Endothelial cell of umbilical vein (primary cell): ENCODE results near the gene RUFY3. TPM values are rescaled to one million over a fixed set of nuclear protein-coding genes. Genes with fewer than 3 reads are reported as not detected.

Experiments used
- BruUV-seq: library from RNA; stranded (reverse); fragments of 400-500 nt; replicated peaks from 2 replicates; lab custom pipeline; 2021; lab: Mats Ljungman, UMichigan
- CTCF ChIA-PET: fragments of 300-600, 350-600 bp; sonication (Branson Sonifier 250); formaldehyde crosslinking; loops from one replicate; lab custom pipeline; 2021; ENCODE audit warnings: antibody characterized with exemption, inconsistent platforms; lab: Charles Lee
- POLR2A ChIA-PET: fragments of 300-600, 350-600 bp; sonication (Branson Sonifier 250); formaldehyde crosslinking; loops from one replicate; lab custom pipeline; 2021; ENCODE audit warnings: antibody characterized with exemption, inconsistent platforms; lab: Charles Lee
- DNase-seq: peaks from one replicate; pipeline ENCODE4 v3.0.0-alpha.2; 2011; ENCODE audit warnings: low read depth, low spot score
- FAIRE-seq: peaks from 2 replicates; lab custom pipeline; 2011; peaks lifted over from hg19 to GRCh38; lab: Jason Lieb, UNC
- H2AFZ ChIP-seq: 2 replicates; pipeline ENCODE4 v1.6.0; 2012; ENCODE audit warnings: low read depth, low read length, control low read depth, inconsistent platforms
- H3K27ac ChIP-seq: 2 replicates; pipeline ENCODE4 v1.5.1; 2011; ENCODE audit warnings: low read depth, mild to moderate bottlenecking, control low read depth, low read length, moderate library complexity; ENCODE audit not compliant: insufficient read depth
- H3K27me3 ChIP-seq, 2 experiments: 2 replicates each; pipeline versions ENCODE4 v1.6.0 to v1.6.1; 2011; ENCODE audit warnings: low read length in 2 of 2, mixed read lengths in 1 of 2; ENCODE audit not compliant: control insufficient read depth in 2 of 2, insufficient read depth in 2 of 2
- H3K36me3 ChIP-seq, 2 experiments: 2 replicates in 1 of 2; 3 replicates in 1 of 2; pipeline ENCODE4 v1.5.1; 2011; ENCODE audit warnings: low read length in 2 of 2, mild to moderate bottlenecking in 1 of 2, moderate library complexity in 1 of 2; ENCODE audit not compliant: control insufficient read depth in 2 of 2, insufficient read depth in 2 of 2; ENCODE audit errors: extremely low read depth in 1 of 2
- H3K4me1 ChIP-seq: 3 replicates; pipeline ENCODE4 v1.5.1; 2011; ENCODE audit warnings: mild to moderate bottlenecking, low read length; ENCODE audit not compliant: control insufficient read depth, insufficient read depth; ENCODE audit errors: extremely low read depth
- H3K4me2 ChIP-seq: 2 replicates; pipeline ENCODE4 v1.6.1; 2011; ENCODE audit warnings: low read length, control low read depth, mixed read lengths; ENCODE audit not compliant: insufficient read depth
- H3K4me3 ChIP-seq, 3 experiments: fragments of 200-600 bp in 1 of 3; sonication (generic), shearing (Covaris generic) in 1 of 3; replicated peaks in 1 of 3; 2 replicates each; pipeline ENCODE4 v1.5.1; 2011 to 2016; ENCODE audit warnings: control low read depth in 3 of 3, low read length in 3 of 3, mild to moderate bottlenecking in 2 of 3, inconsistent platforms in 1 of 3, low read depth in 1 of 3, moderate library complexity in 1 of 3; ENCODE audit not compliant: insufficient read depth in 1 of 3
- H3K79me2 ChIP-seq: 2 replicates; pipeline ENCODE4 v1.6.0; 2012; ENCODE audit warnings: low read length, inconsistent platforms; ENCODE audit not compliant: control insufficient read depth, insufficient read depth
- H3K9ac ChIP-seq: replicated peaks from 2 replicates; pipeline ENCODE3; 2011; ENCODE audit warnings: low read length, control low read depth; ENCODE audit not compliant: insufficient read depth; ENCODE audit errors: extremely low read depth
- H3K9me1 ChIP-seq: replicated peaks from 3 replicates; pipeline ENCODE4 v1.6.0; 2011; ENCODE audit warnings: mild to moderate bottlenecking, low read length; ENCODE audit not compliant: control insufficient read depth, insufficient read depth; ENCODE audit errors: extremely low read depth
- H3K9me3 ChIP-seq: replicated peaks from 2 replicates; pipeline ENCODE4 v1.5.1; 2012; ENCODE audit warnings: low read length, inconsistent platforms; ENCODE audit not compliant: control insufficient read depth, insufficient read depth
- H4K20me1 ChIP-seq: replicated peaks from 2 replicates; pipeline ENCODE3; 2011; ENCODE audit warnings: mild to moderate bottlenecking, low read length; ENCODE audit not compliant: control insufficient read depth, insufficient read depth; ENCODE audit errors: extremely low read depth
- GATA2 ChIP-seq: IDR thresholded peaks from 2 replicates; pipeline ENCODE4 v1.7.0; 2011; ENCODE audit warnings: low read depth, mild to moderate bottlenecking, moderate library complexity, mixed read lengths, low read length; ENCODE audit not compliant: insufficient read length, insufficient read depth
- MAX ChIP-seq: IDR thresholded peaks from 2 replicates; pipeline ENCODE4 v1.6.1; 2011; ENCODE audit not compliant: insufficient read depth, insufficient read length
- dilution Hi-C: fragments of 300-500 bp; cut with MboI; formaldehyde crosslinking; loops from one replicate; pipeline ENCODE4 v1.15.0; 2019; ENCODE audit warnings: low sequenced_read_pairs; ENCODE audit not compliant: extremely low pct_ligation_motif_present
- intact Hi-C: fragments of 100-400 bp; cut with micrococcal nuclease; formaldehyde crosslinking; loops from one replicate; pipeline ENCODE4 v1.10.0; 2022
- polyA plus RNA-seq, 4 experiments: library from polyadenylated mRNA; depleted of rRNA in 3 of 4; stranded (reverse) in 3 of 4; unstranded in 1 of 4; fragments of >200 nt; gene quantifications; 2 replicates each; pipeline versions ENCODE4 v1.2.1 to v1.2.3, GENCODE V29; 2011 to 2012; ENCODE audit warnings: missing spikeins in 1 of 4
- total RNA-seq: library from RNA; stranded (reverse); gene quantifications from 2 replicates; pipeline ENCODE4 v1.2.3, GENCODE V29; 2021
- TF ChIP-seq, protein P1 (sequence below), 2 donors: IDR thresholded peaks; 1 replicate in 1 of 2; 2 replicates in 1 of 2; pipeline ENCODE4 v1.5.1; 2011; ENCODE audit warnings: low read length in 2 of 2, mild to moderate bottlenecking in 2 of 2, moderate library complexity in 2 of 2, control low read depth in 1 of 2, inconsistent platforms in 1 of 2, low read depth in 1 of 2; ENCODE audit not compliant: insufficient read depth in 1 of 2; ENCODE audit errors: extremely low read depth in 1 of 2

RUFY3 gene
- total and polyA plus RNA-seq, 2 donors (not counting 3 experiments of a cell fraction or from before 2014, with no cell fraction given) = 10.0 to 52.8 TPM

GRCh38 chr4:70706516-70706915, 15.2 kb upstream of the RUFY3 start:
- ChIA-PET POLR2A (interaction anchor here (0.9 kb wide), 1 partner anchor 28 kb away, joined by 3 read pairs; no protein-coding TSS in a partner anchor), CTCF (interaction anchor here (0.7 to 4.2 kb wide), 7 partner anchors 9 to 303 kb away, joined by 3 to 25 read pairs (median 4); partner anchors contain the start of gene RUFY3)
- H3K9ac ChIP-seq = peak overlapping the region; percentile 86
- FAIRE-seq (no peak), DNase-seq (peak; percentile 36)
- intact Hi-C loops = loop anchor here (1.0 to 5.0 kb wide), 2 partner anchors 71 to 105 kb away; no protein-coding TSS in a partner anchor
- no TSS peak for BruUV-seq
- dilution Hi-C loops = no loop called here
- H3K9me3 ChIP-seq = no peaks in the 10 kb centered on the region
- H3K36me3 ChIP-seq = no peaks in the 10 kb centered on the region
- TF ChIP-seq MAX = no peak
- TF ChIP-seq, protein P1, sequence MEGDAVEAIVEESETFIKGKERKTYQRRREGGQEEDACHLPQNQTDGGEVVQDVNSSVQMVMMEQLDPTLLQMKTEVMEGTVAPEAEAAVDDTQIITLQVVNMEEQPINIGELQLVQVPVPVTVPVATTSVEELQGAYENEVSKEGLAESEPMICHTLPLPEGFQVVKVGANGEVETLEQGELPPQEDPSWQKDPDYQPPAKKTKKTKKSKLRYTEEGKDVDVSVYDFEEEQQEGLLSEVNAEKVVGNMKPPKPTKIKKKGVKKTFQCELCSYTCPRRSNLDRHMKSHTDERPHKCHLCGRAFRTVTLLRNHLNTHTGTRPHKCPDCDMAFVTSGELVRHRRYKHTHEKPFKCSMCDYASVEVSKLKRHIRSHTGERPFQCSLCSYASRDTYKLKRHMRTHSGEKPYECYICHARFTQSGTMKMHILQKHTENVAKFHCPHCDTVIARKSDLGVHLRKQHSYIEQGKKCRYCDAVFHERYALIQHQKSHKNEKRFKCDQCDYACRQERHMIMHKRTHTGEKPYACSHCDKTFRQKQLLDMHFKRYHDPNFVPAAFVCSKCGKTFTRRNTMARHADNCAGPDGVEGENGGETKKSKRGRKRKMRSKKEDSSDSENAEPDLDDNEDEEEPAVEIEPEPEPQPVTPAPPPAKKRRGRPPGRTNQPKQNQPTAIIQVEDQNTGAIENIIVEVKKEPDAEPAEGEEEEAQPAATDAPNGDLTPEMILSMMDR (IDR thresholded peaks at IDR 0.05; ENCODE audit: extremely low read depth in 1 of 2, insufficient read depth in 1 of 2, low read depth in 1 of 2, low read length in 2 of 2) = no peak
- peak; percentile 38 for TF ChIP-seq GATA2
- H4K20me1 ChIP-seq = no peaks in the 10 kb centered on the region
- H3K9me1 ChIP-seq = peaks cover 3% of the 10 kb centered on the region
- H3K27ac ChIP-seq = no peak overlapping the region
- H3K79me2 ChIP-seq = peaks cover 39% of the 10 kb centered on the region
- H2AFZ ChIP-seq = peak overlapping the region; percentile 12
- H3K4me3 ChIP-seq = peak overlapping the region in 1 of 3 experiments; percentile 89
- H3K4me1 ChIP-seq = peaks cover 23% of the 10 kb centered on the region
- H3K27me3 ChIP-seq = no peaks in the 10 kb centered on the region
- H3K4me2 ChIP-seq = peak overlapping the region; percentile 95

DNA sequence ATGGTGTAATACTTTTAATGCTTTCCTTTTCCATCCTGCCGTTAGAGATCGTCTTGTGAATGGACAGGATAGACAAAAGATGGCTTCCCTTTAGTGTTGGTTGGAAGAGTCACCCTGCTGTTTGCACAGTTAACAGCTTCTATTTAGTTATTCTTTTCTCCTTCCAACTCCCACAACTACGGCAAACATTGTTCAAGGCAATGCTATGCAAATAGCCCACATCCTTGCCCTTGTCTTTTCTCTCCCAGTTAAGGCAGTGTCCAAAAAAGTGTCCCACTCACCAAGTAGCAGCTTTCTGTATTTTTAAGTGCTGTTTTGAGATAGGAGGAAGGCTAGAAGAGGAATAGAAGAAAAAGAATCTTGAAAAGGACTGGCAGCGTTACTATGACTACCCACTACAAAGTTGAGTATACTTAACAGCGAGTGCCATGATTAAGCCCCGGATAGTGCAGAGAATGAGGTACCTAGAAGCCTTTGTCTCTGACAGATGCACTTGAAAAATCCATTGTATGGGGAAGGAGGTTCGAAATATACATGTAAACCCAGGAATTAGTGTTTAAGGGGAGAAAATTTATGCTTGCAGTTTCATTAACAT, 12.1 kb upstream of the RUFY3 start:
- Histone ChIP-seq H3K79me2 (peaks cover 56% of the 10 kb centered on the region), H3K4me1 (peaks cover 17% of the 10 kb centered on the region), H2AFZ (no peak overlapping the region), H3K36me3 (no peaks in the 10 kb centered on the region), H3K27ac (no peak overlapping the region), H4K20me1 (no peaks in the 10 kb centered on the region), H3K9ac (no peak overlapping the region), H3K9me3 (no peaks in the 10 kb centered on the region), H3K27me3 (no peaks in the 10 kb centered on the region), H3K9me1 (peaks cover 3% of the 10 kb centered on the region), H3K4me3 (no peak overlapping the region), H3K4me2 (no peak overlapping the region)
- TF ChIP-seq, protein P1 (IDR thresholded peaks at IDR 0.05; ENCODE audit: extremely low read depth in 1 of 2, insufficient read depth in 1 of 2, low read depth in 1 of 2, low read length in 2 of 2) = no peak
- TF ChIP-seq GATA2 = no peak
- no TSS peak for BruUV-seq
- ChIA-PET POLR2A (no interaction called here), CTCF (no interaction called here)
- intact Hi-C loops (loop anchor here (5.0 kb wide), 1 partner anchor 68 kb away; no protein-coding TSS in a partner anchor), dilution Hi-C loops (no loop called here)
- DNase-seq (no peak), FAIRE-seq (no peak)
